ENCODE measurements around the gene KSR1. TPM values are rescaled to one million over a fixed set of nuclear protein-coding genes. Genes with fewer than 3 reads are reported as not detected.
"Not testable (repeated sequence)": the region's sequence is repeated elsewhere in the genome, so short reads cannot be mapped to it uniquely, and the experiment has no call there.

The KSR1 gene
- total RNA-seq, 2 experiments from 2014 or later: 19.4 to 25.3 TPM

- H3K27ac ChIP-seq (ENCODE audit: low read depth in 1 of 2, low read length in 2 of 2); H3K36me3 ChIP-seq (ENCODE audit: insufficient read depth, low read length); H3K4me3 Mint-ChIP-seq; CTCF ChIA-PET; ATAC-seq (ENCODE audit: poor library complexity); H3K9me3 Mint-ChIP-seq; H3K9me3 ChIP-seq (ENCODE audit: control insufficient read depth in 1 of 2, insufficient read depth in 1 of 2, low read length in 2 of 2); H3K27ac Mint-ChIP-seq; intact Hi-C loops (cut with DNase I, micrococcal nuclease); H3K27me3 ChIP-seq (ENCODE audit: control insufficient read depth in 1 of 2, insufficient read depth in 2 of 2, low read length in 2 of 2); H3K4me3 ChIP-seq (ENCODE audit: low read length); H3K27me3 Mint-ChIP-seq; H3K36me3 Mint-ChIP-seq (ENCODE audit: low read depth); H3K4me1 ChIP-seq (ENCODE audit: insufficient read depth, low read length); DNase-seq; H3K4me1 Mint-ChIP-seq (ENCODE audit: low read depth): not testable (repeated sequence)
- POLR2A ChIA-PET: interaction anchor here (0.6 kb wide), 1 partner anchor 431 kb away, joined by 3 read pairs; no protein-coding TSS in a partner anchor
Measured at GRCh38 chr17:27427166-27427862, 28.9 kb upstream of the KSR1 start.

- H3K9me3 Mint-ChIP-seq: no peaks in the 10 kb centered on the region
- ChIA-PET CTCF (no interaction called here), POLR2A (no interaction called here)
- no peaks in the 10 kb centered on the region for H3K9me3 ChIP-seq (ENCODE audit: control insufficient read depth in 1 of 2, insufficient read depth in 1 of 2, low read length in 2 of 2)
- H3K4me3 Mint-ChIP-seq: no peak overlapping the region
- H3K4me3 ChIP-seq (ENCODE audit: low read length): no peak overlapping the region
- no peaks in the 10 kb centered on the region for H3K27me3 ChIP-seq (ENCODE audit: control insufficient read depth in 1 of 2, insufficient read depth in 2 of 2, low read length in 2 of 2)
- H3K4me1 ChIP-seq (ENCODE audit: insufficient read depth, low read length): no peaks in the 10 kb centered on the region
- H3K36me3 ChIP-seq (ENCODE audit: insufficient read depth, low read length): no peaks in the 10 kb centered on the region
- H3K4me1 Mint-ChIP-seq (ENCODE audit: low read depth): no peaks in the 10 kb centered on the region
- DNase-seq (no peak), ATAC-seq (ENCODE audit: poor library complexity) (no peak)
- no peaks in the 10 kb centered on the region for H3K36me3 Mint-ChIP-seq (ENCODE audit: low read depth)
- intact Hi-C loops (cut with DNase I, micrococcal nuclease): no loop called here
- no peaks in the 10 kb centered on the region for H3K27me3 Mint-ChIP-seq
- H3K27ac ChIP-seq (ENCODE audit: low read depth in 1 of 2, low read length in 2 of 2): no peak overlapping the region
- no peak for TF ChIP-seq CTCF (IDR thresholded peaks at IDR 0.05)
- no peak overlapping the region for H3K27ac Mint-ChIP-seq
Measured at GRCh38 chr17:27428781-27429505, 27.3 kb upstream of the KSR1 start.

- ATAC-seq (ENCODE audit: poor library complexity) (no peak), DNase-seq (no peak)
- no peaks in the 10 kb centered on the region for H3K27me3 Mint-ChIP-seq
- no peaks in the 10 kb centered on the region for H3K9me3 ChIP-seq (ENCODE audit: control insufficient read depth in 1 of 2, insufficient read depth in 1 of 2, low read length in 2 of 2)
- H3K9me3 Mint-ChIP-seq: no peaks in the 10 kb centered on the region
- ChIA-PET POLR2A (no interaction called here), CTCF (no interaction called here)
- H3K36me3 ChIP-seq (ENCODE audit: insufficient read depth, low read length): no peaks in the 10 kb centered on the region
- TF ChIP-seq CTCF (IDR thresholded peaks at IDR 0.05): no peak
- H3K4me3 ChIP-seq (ENCODE audit: low read length): no peak overlapping the region
- H3K4me1 ChIP-seq (ENCODE audit: insufficient read depth, low read length): no peaks in the 10 kb centered on the region
- H3K27ac ChIP-seq (ENCODE audit: low read depth in 1 of 2, low read length in 2 of 2): no peak overlapping the region
- H3K27me3 ChIP-seq (ENCODE audit: control insufficient read depth in 1 of 2, insufficient read depth in 2 of 2, low read length in 2 of 2): no peaks in the 10 kb centered on the region
- H3K4me3 Mint-ChIP-seq: no peak overlapping the region
- no peaks in the 10 kb centered on the region for H3K36me3 Mint-ChIP-seq (ENCODE audit: low read depth)
- intact Hi-C loops (cut with DNase I, micrococcal nuclease): loop anchor here in 1 of 2 experiments (10.0 kb wide), 1 partner anchor 105 kb away; no protein-coding TSS in a partner anchor
- H3K4me1 Mint-ChIP-seq (ENCODE audit: low read depth): no peaks in the 10 kb centered on the region
- H3K27ac Mint-ChIP-seq: no peak overlapping the region
Measured at GRCh38 chr17:27429666-27430382, 26.4 kb upstream of the KSR1 start.
